Measurements from ENCODE around the gene SHC3.

DNA sequence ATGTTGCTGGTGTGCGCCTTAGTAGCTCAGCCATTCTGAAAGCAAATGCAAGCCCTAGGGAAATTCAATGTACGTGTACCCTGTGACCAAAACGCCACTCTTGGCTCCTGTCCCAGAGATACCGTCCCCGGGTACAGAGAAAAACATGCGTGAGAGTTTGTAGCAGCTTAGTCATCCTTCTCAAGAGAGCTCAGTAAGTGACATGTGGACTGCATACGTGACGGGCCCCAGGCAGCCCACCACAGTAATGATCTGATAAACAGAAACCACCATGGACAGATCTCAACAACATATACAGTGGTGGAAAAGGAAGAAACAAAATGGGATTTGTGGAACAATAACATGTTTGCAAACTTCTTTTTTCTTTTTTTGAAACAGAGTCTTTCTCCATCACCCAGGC is 142.2 kb downstream of the SHC3 start:
- TF ChIP-seq EZH2 (IDR thresholded peaks at IDR 0.05; ENCODE audit: insufficient read depth, poor library complexity, severe bottlenecking) (no peak), EZH2phosphoT487 (IDR thresholded peaks at IDR 0.05; ENCODE audit: insufficient read depth, low read depth) (no peak)
